ENCODE results near the gene TMEM134. TPM values are rescaled to one million over a fixed set of nuclear protein-coding genes. Genes with fewer than 3 reads are reported as not detected.

TMEM134 gene
- total and polyA plus RNA-seq, 11 donors, result 67.0 to 146 (median 83.6) TPM

- intact Hi-C loops (cut with DNase I), result no loop called here
- H3K36me3 ChIP-seq, result peaks cover 0 to 52% (median 14%) of the 10 kb centered on the region in 9 donors
- H3K4me3 ChIP-seq, result peak overlapping the region in 1 of 12 donors; percentile 62
- TF ChIP-seq, protein P1, sequence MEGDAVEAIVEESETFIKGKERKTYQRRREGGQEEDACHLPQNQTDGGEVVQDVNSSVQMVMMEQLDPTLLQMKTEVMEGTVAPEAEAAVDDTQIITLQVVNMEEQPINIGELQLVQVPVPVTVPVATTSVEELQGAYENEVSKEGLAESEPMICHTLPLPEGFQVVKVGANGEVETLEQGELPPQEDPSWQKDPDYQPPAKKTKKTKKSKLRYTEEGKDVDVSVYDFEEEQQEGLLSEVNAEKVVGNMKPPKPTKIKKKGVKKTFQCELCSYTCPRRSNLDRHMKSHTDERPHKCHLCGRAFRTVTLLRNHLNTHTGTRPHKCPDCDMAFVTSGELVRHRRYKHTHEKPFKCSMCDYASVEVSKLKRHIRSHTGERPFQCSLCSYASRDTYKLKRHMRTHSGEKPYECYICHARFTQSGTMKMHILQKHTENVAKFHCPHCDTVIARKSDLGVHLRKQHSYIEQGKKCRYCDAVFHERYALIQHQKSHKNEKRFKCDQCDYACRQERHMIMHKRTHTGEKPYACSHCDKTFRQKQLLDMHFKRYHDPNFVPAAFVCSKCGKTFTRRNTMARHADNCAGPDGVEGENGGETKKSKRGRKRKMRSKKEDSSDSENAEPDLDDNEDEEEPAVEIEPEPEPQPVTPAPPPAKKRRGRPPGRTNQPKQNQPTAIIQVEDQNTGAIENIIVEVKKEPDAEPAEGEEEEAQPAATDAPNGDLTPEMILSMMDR (IDR thresholded peaks at IDR 0.05), result no peak
- no peak for TF ChIP-seq POLR2A (IDR thresholded peaks at IDR 0.05)
- WGBS, 4 donors, result 71 to 76% (median 75%) methylated on average over 7 to 17 of the region's 17 CpGs
- peak overlapping the region in 9 of 12 donors; percentile 3 to 90 (median 26) for H3K27ac ChIP-seq
- DNase-seq, result no peak
- peak in 1 of 4 donors; percentile 14 for ATAC-seq
- H3K4me1 ChIP-seq, result peaks cover 0 to 74% (median 24%) of the 10 kb centered on the region in 12 donors
- H3K27me3 ChIP-seq, result no peaks in the 10 kb centered on the region
- no peaks in the 10 kb centered on the region for H3K9me3 ChIP-seq
These were observed 28.6 kb downstream of the TMEM134 start for GRCh38 chr11:67440229-67441097.

DNA sequence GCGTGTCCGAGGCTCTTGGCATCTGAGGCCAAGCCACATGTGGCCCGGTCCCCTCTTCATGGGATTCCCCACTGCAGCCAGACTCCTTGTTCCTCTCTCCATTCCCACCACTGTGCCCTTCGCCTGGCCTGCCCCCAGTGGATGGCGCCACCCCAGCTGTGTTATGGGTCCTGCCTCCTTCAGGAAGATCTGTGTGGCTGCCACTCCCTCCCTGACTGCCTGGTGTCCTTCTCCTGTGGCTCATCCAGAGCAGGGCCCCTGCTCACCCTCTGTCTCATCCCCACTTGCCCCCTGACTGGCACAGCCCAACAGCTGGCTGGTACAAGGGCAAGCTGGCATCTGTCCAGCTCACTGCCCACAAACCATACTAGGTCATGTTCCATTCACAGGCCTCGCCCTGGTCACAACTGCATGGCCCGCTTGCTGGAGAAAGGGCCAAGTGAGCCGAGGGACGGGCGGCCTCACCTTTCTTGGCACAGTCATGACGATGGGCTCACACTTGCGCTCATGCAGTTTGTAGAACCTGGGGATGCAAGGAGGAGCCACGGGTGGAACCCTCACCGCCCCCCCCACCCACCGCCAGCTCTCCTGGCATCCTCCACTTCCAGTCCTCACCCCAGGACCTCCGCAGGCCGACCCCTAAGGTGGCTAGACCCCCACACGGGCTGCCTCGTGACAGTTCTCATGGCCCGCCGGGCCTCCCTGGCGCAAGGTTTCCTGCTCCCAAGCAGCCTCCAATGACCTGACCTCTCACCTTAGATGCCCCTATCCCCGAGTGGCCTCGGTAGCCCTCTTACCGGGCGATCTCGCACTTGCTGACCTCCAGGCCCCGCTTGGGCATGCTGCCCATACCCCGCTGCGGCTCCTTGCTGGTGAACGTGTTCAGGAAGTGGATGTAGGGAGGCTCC lies 29.5 kb downstream of the TMEM134 start:
- Histone ChIP-seq H3K27me3 (no peaks in the 10 kb centered on the region), H3K9me3 (no peaks in the 10 kb centered on the region), H3K4me1 (peaks cover 0 to 71% (median 24%) of the 10 kb centered on the region in 12 donors), H3K27ac (peak overlapping the region in 10 of 12 donors; percentile 3 to 90 (median 25)), H3K4me3 (peak overlapping the region in 1 of 12 donors; percentile 62), H3K36me3 (peaks cover 0 to 61% (median 21%) of the 10 kb centered on the region in 9 donors)
- TF ChIP-seq, protein P1 (IDR thresholded peaks at IDR 0.05), result peak in 3 of 12 donors; percentile 10 to 18 (median 12)
- no peak for TF ChIP-seq POLR2A (IDR thresholded peaks at IDR 0.05)
- intact Hi-C loops (cut with DNase I), result no loop called here
- peak in 2 of 4 donors; percentile 0 to 18 for ATAC-seq
- DNase-seq, result peak in 1 of 5 donors; percentile 48
- WGBS, 4 donors, result 70 to 78% (median 73%) methylated on average over 29 to 31 of the region's 31 CpGs

GRCh38 chr11:67438158-67438902 lies 30.7 kb downstream of the TMEM134 start:
- whole genome bisulfite sequencing, 4 donors, result 82 to 89% (median 85%) methylated on average over 27 to 41 of the region's 41 CpGs
- TF ChIP-seq POLR2A (IDR thresholded peaks at IDR 0.05), result no peak
- TF ChIP-seq, protein P1 (IDR thresholded peaks at IDR 0.05), result no peak
- Histone ChIP-seq H3K9me3 (no peaks in the 10 kb centered on the region), H3K4me3 (peak overlapping the region in 4 of 12 donors; percentile 6 to 62 (median 24)), H3K27ac (peak overlapping the region in 3 of 12 donors; percentile 42 to 90 (median 50)), H3K4me1 (peaks cover 0 to 67% (median 22%) of the 10 kb centered on the region in 12 donors), H3K36me3 (peaks cover 0 to 73% (median 32%) of the 10 kb centered on the region in 9 donors), H3K27me3 (no peaks in the 10 kb centered on the region)
- intact Hi-C loops (cut with DNase I), result no loop called here
- peak in 1 of 5 donors; percentile 29 for DNase-seq
- no peak for ATAC-seq

Measured in heart left ventricle (tissue), 16 donors.